Testis (tissue), 5 donors: ENCODE data around the gene MEDAG. TPM values are rescaled to one million over a fixed set of nuclear protein-coding genes. Genes with fewer than 3 reads are reported as not detected.

Experiments
- DNase-seq: peaks from one replicate; pipeline ENCODE4 v3.0.0-alpha.2; 2019
- H3K27ac ChIP-seq, 2 donors: fragments of 200-600 bp; sonication (generic); one replicate each; pipeline ENCODE4 v1.5.1; 2019
- H3K27me3 ChIP-seq: fragments of 200-600 bp; sonication (generic); one replicate; pipeline ENCODE4 v1.5.1; 2019
- H3K36me3 ChIP-seq: fragments of 200-600 bp; sonication (generic); one replicate; pipeline ENCODE4 v1.5.1; 2017; ENCODE audit warnings: low read depth; ENCODE audit errors: missing control alignments
- H3K4me1 ChIP-seq: fragments of 200-600 bp; sonication (generic); one replicate; pipeline ENCODE4 v1.5.1; 2019
- H3K4me3 ChIP-seq, 2 donors: fragments of 200-600 bp; sonication (generic); one replicate each; pipeline ENCODE4 v1.5.1; 2017 to 2019
- H3K9me3 ChIP-seq: fragments of 200-600 bp; sonication (generic); one replicate; pipeline ENCODE4 v1.5.1; 2017
- POLR2A ChIP-seq: fragments of 450-650 bp; IDR thresholded peaks from one replicate; pipeline ENCODE4 v1.6.1; 2017; ENCODE audit warnings: antibody characterized with exemption, mild to moderate bottlenecking, moderate library complexity
- WGBS, 2 donors: methylation state at CpG; one replicate each; pipeline ENCODE4 v1.1.5; 2018; 5-methylcytosine and 5-hydroxymethylcytosine counted together
- intact Hi-C: fragments of 100-400 bp; cut with DNase I; formaldehyde crosslinking; loops from one replicate; pipeline ENCODE4 v1.15.1; 2023; ENCODE audit warnings: low total_unique reads
- long read RNA-seq, 2 donors: transcript quantifications; one replicate each; lab custom pipeline, GENCODE V29; 2026
- polyA plus RNA-seq: library from polyadenylated mRNA; stranded (reverse); fragments of 350-450 nt; fragmentation: Illumina TruSeq; extraction: RNeasy Lipid Tissue Mini Kit (QIAGEN cat#74804); gene quantifications from one replicate; pipeline ENCODE4 v1.2.3, GENCODE V29; 2014; ENCODE audit warnings: low read depth, low replicate concordance; ENCODE audit not compliant: insufficient read depth
- total RNA-seq, 2 donors: library from RNA; depleted of rRNA; stranded (reverse); fragments of >200 nt; gene quantifications; one replicate each; pipeline ENCODE4 v1.2.3, GENCODE V29; 2016
- TF ChIP-seq, protein P1 (sequence below), 3 experiments: fragments of 450-650 bp in 2 of 3; fragments of 200-600 bp in 1 of 3; sonication (generic) in 1 of 3; IDR thresholded peaks; one replicate each; pipeline ENCODE4 v1.5.1; 2016 to 2019; ENCODE audit warnings: antibody characterized with exemption in 3 of 3, mild to moderate bottlenecking in 2 of 3, moderate library complexity in 1 of 3

MEDAG gene
- total RNA-seq (10 to 100 TPM in 1 of 2 donors, 1 to 10 TPM in 1; 9.6 to 17.7 TPM), polyA plus RNA-seq (23.1 TPM)
- long read RNA-seq, donor 1, partial matches to known transcripts = 0 of 3 reads
- long read RNA-seq, donor 1, other reads (novel, unspliced or antisense) = 0 of 3 reads
- long read RNA-seq, donor 2, partial matches to known transcripts = 0 of 3 reads
- long read RNA-seq, donor 2, other reads (novel, unspliced or antisense) = 0 of 3 reads

DNA sequence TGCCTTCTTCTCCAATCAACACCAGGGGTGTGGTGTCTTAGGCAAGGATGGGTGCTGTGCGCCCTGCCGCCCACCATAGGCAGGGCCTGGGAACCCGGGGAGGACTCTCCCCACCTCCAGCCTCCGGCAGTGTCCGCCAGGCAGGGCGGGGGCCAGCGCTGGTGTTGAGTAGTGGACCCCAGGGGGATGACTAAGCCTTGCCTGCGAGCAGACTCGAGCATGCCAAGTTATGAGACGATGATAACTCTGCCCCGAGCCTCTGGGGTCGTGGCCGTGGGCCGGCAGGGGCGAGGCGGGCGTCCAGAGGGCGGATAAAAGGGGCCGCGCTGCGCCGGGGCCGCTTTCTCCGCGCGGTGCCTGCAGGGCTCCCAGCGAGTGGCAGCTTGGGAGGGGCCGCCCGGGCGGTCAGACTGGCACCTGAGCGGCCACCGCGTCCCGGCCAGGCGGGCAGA is at the start of gene MEDAG:
Gene MEDAG (plus strand): TSS at position 340 of the 452 bp plus-strand sequence. CDS start 245 bp downstream, outside the sequence.
- Histone ChIP-seq H3K9me3 (no peaks in the 10 kb centered on the region), H3K4me3 (peak within 1 kb of the TSS; percentile 46 to 56), H3K36me3 (no peaks in the 10 kb centered on the region), H3K4me1 (peaks cover 32% of the 10 kb centered on the region), H3K27me3 (no peaks in the 10 kb centered on the region), H3K27ac (peak within 1 kb of the TSS; percentile 69 to 80)
- peak; percentile 57 for DNase-seq
- 3 to 33% methylated on average over 1 to 22 of the region's 35 CpGs for WGBS, 2 donors
- TF ChIP-seq POLR2A = no peak
- intact Hi-C loops = no loop called here

DNA sequence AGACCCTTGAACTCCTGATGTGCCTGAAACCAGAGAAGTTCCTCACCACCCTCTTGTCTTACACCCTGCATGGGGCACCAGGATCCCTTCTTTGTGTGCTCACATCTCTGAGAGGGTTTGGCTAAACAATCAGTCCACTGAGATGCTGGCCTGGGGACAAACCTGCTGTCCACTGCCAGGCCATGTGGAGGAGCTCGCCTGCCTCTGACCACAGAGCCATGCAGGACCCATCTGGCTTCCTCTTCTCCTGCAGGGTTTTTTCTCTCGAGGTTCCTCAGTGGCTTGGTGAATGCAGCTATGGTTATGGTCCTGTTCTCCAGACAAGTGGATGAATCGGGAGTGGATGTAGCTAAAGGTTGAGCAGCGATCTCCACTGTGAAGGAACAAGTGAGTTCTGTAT is 49.1 kb upstream of the MEDAG start:
- no peak overlapping the region for H3K27ac ChIP-seq
- no peaks in the 10 kb centered on the region for H3K4me1 ChIP-seq
- intact Hi-C loops = no loop called here
- H3K27me3 ChIP-seq = no peaks in the 10 kb centered on the region
- H3K4me3 ChIP-seq = no peak overlapping the region
- no peaks in the 10 kb centered on the region for H3K9me3 ChIP-seq
- DNase-seq = no peak
- TF ChIP-seq POLR2A = no peak
- TF ChIP-seq, protein P1, sequence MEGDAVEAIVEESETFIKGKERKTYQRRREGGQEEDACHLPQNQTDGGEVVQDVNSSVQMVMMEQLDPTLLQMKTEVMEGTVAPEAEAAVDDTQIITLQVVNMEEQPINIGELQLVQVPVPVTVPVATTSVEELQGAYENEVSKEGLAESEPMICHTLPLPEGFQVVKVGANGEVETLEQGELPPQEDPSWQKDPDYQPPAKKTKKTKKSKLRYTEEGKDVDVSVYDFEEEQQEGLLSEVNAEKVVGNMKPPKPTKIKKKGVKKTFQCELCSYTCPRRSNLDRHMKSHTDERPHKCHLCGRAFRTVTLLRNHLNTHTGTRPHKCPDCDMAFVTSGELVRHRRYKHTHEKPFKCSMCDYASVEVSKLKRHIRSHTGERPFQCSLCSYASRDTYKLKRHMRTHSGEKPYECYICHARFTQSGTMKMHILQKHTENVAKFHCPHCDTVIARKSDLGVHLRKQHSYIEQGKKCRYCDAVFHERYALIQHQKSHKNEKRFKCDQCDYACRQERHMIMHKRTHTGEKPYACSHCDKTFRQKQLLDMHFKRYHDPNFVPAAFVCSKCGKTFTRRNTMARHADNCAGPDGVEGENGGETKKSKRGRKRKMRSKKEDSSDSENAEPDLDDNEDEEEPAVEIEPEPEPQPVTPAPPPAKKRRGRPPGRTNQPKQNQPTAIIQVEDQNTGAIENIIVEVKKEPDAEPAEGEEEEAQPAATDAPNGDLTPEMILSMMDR (IDR thresholded peaks at IDR 0.05) = no peak
- no peaks in the 10 kb centered on the region for H3K36me3 ChIP-seq
- 80 to 87% methylated on average over 2 to 4 of the region's 4 CpGs for WGBS, 2 donors

DNA sequence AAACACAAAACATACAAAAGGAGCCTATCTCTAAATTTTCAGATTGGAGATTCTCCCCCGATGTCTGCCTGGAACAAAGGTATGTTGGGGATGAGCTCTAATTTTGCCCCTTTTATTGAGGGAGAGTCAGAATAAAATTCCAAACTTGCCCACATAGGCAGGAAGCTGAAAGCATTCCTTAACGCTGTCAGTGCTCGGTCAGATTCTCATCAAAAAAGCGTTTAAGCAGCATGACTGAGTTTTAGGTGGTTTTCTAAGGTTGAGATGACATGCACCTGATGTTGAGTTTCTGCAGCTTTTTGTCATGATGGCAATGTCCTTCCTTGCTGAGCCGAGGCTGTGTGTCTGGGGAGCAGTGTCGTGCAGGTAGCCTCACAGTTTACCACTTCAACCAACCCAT is 48.4 kb upstream of the MEDAG start:
- 92 to 93% methylated on average over 6 of the region's 6 CpGs for WGBS, 2 donors
- peaks cover under 1% of the 10 kb centered on the region for H3K4me1 ChIP-seq

DNA sequence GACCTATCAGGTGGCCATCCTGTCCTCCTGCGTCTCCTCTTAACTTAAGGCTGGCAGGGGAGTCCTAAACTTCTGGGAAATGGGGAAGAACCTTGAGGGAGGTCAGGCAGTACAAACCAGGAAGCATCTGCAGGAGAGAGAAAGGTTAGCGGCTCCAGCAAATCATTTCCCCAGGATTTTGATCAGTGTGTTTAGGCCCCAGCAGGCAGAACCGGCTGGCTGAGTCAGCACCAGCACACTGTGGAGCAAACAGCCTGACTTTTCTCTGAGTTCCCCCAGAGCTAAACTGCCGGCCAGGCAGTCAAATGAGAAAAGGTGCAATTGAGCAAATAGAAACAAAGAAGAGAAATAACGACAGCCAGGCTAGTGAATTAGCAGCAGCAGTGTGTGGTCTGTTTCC is 46.7 kb upstream of the MEDAG start:
- WGBS, 2 donors = 73 to 81% methylated on average over 5 of the region's 5 CpGs
- H3K27me3 ChIP-seq = no peaks in the 10 kb centered on the region
- no peak for DNase-seq
- no peak overlapping the region for H3K27ac ChIP-seq
- H3K9me3 ChIP-seq = no peaks in the 10 kb centered on the region
- peaks cover 10% of the 10 kb centered on the region for H3K4me1 ChIP-seq
- intact Hi-C loops = no loop called here
- no peaks in the 10 kb centered on the region for H3K36me3 ChIP-seq
- H3K4me3 ChIP-seq = no peak overlapping the region
- TF ChIP-seq, protein P1 (IDR thresholded peaks at IDR 0.05) = no peak
- TF ChIP-seq POLR2A = no peak

More for the DNA sequence above, 48.4 kb upstream of the MEDAG start:
- H3K27ac ChIP-seq = no peak overlapping the region
- H3K27me3 ChIP-seq = no peaks in the 10 kb centered on the region
- H3K36me3 ChIP-seq = no peaks in the 10 kb centered on the region
- no peaks in the 10 kb centered on the region for H3K9me3 ChIP-seq
- H3K4me3 ChIP-seq = no peak overlapping the region
- no peak for DNase-seq
- intact Hi-C loops = no loop called here
- TF ChIP-seq POLR2A = no peak
- TF ChIP-seq, protein P1 (IDR thresholded peaks at IDR 0.05) = no peak

DNA sequence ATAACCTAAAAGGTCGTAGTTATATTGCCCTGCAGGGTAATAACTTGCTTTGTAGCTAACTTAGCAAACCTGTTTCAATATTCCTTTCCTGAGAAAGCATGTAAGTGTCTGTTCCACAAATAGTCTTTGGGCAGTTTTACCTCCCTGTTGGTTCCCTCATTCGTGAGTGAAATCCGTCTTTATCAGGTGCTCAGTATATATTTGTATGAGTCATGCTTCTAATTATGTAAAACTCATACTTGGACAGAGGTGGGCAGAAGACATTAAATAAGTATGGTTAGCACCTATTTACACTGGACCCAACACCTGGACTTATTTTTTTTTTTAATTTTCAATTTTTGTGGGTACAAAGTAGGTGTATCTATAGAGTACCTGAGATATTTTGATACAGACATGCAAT is 44.9 kb upstream of the MEDAG start:
- 76 to 87% methylated on average over 3 of the region's 3 CpGs for WGBS, 2 donors
- Histone ChIP-seq H3K27me3 (no peaks in the 10 kb centered on the region), H3K27ac (no peak overlapping the region), H3K36me3 (no peaks in the 10 kb centered on the region), H3K4me3 (no peak overlapping the region), H3K4me1 (peaks cover 24% of the 10 kb centered on the region), H3K9me3 (no peaks in the 10 kb centered on the region)
- intact Hi-C loops = no loop called here
- TF ChIP-seq, protein P1 (IDR thresholded peaks at IDR 0.05) = no peak
- no peak for TF ChIP-seq POLR2A
- DNase-seq = no peak
